Fibroblast of pulmonary artery (primary cell): ENCODE data around the gene MAP3K21.

ENCODE experiments used
- DNase-seq: peaks from one replicate; pipeline ENCODE4 v3.0.0-alpha.2; 2010; ENCODE audit warnings: low read depth
- H3K4me3 ChIP-seq: replicated peaks from 2 replicates; pipeline ENCODE4 v1.5.1; 2011; ENCODE audit warnings: low read depth, mild to moderate bottlenecking, control low read depth, low read length, moderate library complexity
- CTCF ChIP-seq: IDR thresholded peaks from 2 replicates; pipeline ENCODE4 v1.5.1; 2011; ENCODE audit warnings: mild to moderate bottlenecking, control low read depth, low read length, inconsistent platforms; ENCODE audit errors: missing control alignments

MAP3K21 gene

GRCh38 chr1:233432916-233433315 lies 105.4 kb downstream of the MAP3K21 start:
- no peak for DNase-seq
- H3K4me3 ChIP-seq, result no peak overlapping the region
- TF ChIP-seq CTCF, result no peak

- DNase-seq, result no peak
- no peak overlapping the region for H3K4me3 ChIP-seq
- TF ChIP-seq CTCF, result no peak
These were observed 106.1 kb downstream of the MAP3K21 start for GRCh38 chr1:233433436-233434210.
